ENCODE data around the gene SPTLC3.

SPTLC3 gene

DNA sequence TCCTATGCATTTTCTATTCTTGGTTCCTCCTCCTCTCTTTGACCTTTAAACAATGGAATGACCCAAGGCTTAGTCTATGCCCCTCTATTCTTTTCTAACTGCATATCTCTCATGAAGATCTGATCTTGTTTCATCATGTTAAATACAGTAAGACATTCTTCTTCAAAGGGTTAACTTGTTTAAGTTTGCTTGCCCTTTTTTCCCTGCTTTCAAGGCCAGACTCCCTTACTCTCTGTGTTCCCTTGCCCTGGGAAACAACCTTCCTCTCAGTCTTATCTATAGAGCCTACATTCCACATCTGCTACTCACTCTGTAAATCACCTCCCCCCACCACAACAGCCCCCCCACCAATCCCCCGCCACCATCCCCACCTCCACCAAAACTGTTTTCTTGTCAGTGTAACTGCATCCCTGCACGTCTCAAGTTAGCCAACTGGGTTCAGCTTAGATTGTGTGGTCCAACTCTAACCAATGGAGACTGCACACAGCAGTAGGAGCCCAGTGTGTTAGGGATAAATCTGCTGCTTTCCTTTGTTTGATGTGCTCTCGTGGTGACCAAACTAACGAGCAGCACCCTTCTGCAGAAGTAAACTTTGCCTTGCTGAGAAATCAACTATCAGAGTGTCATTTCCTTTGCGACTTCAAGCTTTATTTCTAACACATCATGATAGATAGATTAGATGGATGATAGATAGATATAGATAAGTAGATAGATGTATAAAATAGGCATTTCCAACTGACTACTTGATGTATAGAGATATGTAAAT lies 12.6 kb downstream of the SPTLC3 start:
- DNase-seq (ENCODE audit: insufficient read length, low spot score), result no peak
- FAIRE-seq, result no peak
- TF ChIP-seq, protein P1, sequence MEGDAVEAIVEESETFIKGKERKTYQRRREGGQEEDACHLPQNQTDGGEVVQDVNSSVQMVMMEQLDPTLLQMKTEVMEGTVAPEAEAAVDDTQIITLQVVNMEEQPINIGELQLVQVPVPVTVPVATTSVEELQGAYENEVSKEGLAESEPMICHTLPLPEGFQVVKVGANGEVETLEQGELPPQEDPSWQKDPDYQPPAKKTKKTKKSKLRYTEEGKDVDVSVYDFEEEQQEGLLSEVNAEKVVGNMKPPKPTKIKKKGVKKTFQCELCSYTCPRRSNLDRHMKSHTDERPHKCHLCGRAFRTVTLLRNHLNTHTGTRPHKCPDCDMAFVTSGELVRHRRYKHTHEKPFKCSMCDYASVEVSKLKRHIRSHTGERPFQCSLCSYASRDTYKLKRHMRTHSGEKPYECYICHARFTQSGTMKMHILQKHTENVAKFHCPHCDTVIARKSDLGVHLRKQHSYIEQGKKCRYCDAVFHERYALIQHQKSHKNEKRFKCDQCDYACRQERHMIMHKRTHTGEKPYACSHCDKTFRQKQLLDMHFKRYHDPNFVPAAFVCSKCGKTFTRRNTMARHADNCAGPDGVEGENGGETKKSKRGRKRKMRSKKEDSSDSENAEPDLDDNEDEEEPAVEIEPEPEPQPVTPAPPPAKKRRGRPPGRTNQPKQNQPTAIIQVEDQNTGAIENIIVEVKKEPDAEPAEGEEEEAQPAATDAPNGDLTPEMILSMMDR (IDR thresholded peaks at IDR 0.05; ENCODE audit: insufficient read depth, missing control alignments), result no peak

GRCh38 chr20:13022401-13023155 lies 13.8 kb downstream of the SPTLC3 start:
- no peak for FAIRE-seq
- TF ChIP-seq, protein P1 (IDR thresholded peaks at IDR 0.05; ENCODE audit: insufficient read depth, missing control alignments), result no peak
- DNase-seq (ENCODE audit: insufficient read length, low spot score), result no peak

GRCh38 chr20:13024596-13024995 lies 15.8 kb downstream of the SPTLC3 start:
- no peak for FAIRE-seq
- TF ChIP-seq, protein P1 (IDR thresholded peaks at IDR 0.05; ENCODE audit: insufficient read depth, missing control alignments), result no peak
- no peak for DNase-seq (ENCODE audit: insufficient read length, low spot score)

DNA sequence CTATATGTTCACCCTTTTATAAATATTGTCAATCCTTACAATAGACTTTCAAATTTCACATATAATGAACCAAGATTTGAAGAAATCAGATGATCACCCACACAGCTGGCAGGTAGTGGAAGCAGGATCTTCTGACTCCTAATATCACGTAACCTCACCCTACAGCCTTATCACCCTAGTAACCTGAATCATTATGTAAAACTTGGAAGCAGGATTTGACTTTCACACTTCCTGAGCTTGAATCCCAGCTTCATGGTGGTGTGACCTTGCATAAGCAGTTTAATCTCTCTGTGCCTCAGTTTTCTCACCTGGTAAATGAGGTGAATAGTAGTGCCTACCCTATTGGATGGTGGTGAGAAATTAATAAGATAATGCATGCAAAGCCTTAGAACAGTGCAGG lies 16.4 kb downstream of the SPTLC3 start:
- DNase-seq (ENCODE audit: insufficient read length, low spot score) (no peak), FAIRE-seq (no peak)
- TF ChIP-seq, protein P1 (IDR thresholded peaks at IDR 0.05; ENCODE audit: insufficient read depth, missing control alignments), result no peak

DNA sequence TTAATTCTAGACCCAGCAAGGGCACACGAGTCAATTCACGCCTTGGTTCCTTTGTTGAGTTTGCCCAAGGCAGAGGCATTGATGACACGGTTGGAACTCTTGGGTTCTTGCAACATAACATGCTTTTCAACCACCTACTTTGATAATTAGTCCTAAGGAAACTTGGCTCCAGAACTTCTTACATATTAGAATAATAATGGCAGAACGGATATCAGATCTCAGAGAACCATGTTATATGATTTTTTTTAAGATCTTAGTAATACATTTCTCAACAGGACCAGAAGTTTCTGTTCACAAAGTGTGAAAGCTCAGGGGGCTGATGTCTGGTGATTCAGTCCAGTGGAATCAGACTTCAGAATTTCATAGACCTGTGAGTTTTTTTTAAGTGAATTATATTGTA lies 19.2 kb downstream of the SPTLC3 start:
- FAIRE-seq, result no peak
- DNase-seq (ENCODE audit: insufficient read length, low spot score), result no peak
- TF ChIP-seq, protein P1 (IDR thresholded peaks at IDR 0.05; ENCODE audit: insufficient read depth, missing control alignments), result no peak

- no peak for FAIRE-seq
- no peak for DNase-seq (ENCODE audit: insufficient read length, low spot score)
- TF ChIP-seq, protein P1 (IDR thresholded peaks at IDR 0.05; ENCODE audit: insufficient read depth, missing control alignments), result no peak
These were observed 19.9 kb downstream of the SPTLC3 start for GRCh38 chr20:13028673-13029072.
